ENCODE data around the gene ARAP3.

The ARAP3 gene

DNA sequence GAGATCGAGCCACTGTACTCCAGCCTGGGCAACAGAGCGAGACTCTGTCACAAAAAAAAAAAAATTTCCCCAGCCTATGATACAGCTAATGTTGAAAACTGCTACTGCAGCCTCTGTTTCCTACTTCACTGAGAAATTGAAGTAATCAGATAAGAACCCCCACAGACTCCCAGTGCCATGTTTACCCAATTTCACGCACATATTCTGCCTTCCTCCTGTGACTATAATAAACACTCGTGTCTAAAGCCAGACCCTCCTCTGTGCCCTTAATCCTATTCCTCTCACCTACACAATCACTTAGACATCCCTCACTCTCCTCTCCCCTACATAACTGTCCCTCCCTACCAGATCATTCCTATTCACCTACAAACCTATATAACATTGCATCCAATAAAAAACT is 6.4 kb downstream of the ARAP3 start:
- TF ChIP-seq, protein P1, sequence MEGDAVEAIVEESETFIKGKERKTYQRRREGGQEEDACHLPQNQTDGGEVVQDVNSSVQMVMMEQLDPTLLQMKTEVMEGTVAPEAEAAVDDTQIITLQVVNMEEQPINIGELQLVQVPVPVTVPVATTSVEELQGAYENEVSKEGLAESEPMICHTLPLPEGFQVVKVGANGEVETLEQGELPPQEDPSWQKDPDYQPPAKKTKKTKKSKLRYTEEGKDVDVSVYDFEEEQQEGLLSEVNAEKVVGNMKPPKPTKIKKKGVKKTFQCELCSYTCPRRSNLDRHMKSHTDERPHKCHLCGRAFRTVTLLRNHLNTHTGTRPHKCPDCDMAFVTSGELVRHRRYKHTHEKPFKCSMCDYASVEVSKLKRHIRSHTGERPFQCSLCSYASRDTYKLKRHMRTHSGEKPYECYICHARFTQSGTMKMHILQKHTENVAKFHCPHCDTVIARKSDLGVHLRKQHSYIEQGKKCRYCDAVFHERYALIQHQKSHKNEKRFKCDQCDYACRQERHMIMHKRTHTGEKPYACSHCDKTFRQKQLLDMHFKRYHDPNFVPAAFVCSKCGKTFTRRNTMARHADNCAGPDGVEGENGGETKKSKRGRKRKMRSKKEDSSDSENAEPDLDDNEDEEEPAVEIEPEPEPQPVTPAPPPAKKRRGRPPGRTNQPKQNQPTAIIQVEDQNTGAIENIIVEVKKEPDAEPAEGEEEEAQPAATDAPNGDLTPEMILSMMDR (IDR thresholded peaks at IDR 0.05): no peak

DNA sequence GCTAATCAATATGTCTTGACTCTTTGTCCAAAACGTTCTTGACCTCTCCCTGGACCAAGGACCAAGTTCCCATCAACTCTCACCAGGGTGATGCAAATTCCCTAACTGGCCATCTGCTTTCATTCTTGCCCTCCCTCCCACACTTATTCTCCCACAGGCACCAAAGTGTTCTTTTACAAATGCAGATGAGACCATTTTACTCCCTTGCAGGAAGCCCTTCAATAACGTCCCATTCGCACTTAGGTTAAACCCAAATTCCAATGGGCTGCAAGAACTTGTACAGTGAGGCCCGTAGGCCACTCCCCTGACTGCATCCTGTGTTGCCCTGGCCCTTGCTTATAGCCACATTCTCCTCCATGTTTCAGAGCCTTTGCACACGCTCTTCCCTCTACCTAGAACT is 7.3 kb downstream of the ARAP3 start:
- TF ChIP-seq, protein P1 (IDR thresholded peaks at IDR 0.05): no peak

DNA sequence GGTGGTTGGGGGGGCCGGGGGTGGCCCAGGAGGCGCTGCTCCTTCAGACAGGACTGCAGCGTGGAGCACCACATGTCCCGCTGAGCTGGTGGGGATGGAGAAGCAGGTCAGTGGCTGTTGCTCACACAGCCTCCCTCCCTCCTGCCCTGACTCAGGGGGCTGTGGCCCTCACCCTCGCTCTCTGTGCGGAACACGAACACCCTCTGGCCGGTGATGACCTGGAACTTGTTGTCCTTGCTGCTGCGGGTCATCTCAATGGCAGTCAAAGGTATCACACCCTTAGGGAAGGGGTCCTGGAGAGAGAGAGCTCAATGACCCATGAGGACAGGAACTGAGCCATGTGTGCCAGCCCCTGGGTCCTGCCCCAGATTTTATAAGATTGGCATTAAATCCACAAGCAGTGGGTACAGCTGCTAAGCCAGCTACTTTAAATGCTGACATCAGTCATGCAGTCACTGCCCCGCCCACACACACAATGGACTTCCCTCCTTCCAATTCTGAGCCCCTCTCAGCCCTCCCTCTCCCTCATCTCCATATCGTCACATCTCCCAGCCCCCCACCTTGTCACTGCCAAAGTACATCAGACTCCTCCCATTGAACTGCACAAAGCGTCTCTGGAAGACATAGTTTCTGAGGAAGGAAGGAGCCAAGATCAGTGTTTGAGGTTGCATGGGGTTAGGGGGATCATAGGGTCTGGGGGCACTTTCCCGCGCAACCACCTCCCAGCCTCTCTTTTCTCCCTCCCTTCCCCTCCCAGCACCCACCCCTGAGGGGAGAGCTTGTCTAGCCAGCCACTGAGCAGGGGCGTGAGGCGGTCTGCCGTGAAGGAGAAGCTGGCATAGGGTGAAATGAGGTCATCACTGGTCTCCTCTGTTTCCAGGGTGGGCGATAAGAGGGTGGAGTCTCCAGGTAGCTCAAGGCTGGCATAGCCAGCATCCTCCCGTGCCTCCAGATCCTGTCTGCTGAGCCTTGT is 8.9 kb downstream of the ARAP3 start:
- TF ChIP-seq, protein P1 (IDR thresholded peaks at IDR 0.05): no peak

DNA sequence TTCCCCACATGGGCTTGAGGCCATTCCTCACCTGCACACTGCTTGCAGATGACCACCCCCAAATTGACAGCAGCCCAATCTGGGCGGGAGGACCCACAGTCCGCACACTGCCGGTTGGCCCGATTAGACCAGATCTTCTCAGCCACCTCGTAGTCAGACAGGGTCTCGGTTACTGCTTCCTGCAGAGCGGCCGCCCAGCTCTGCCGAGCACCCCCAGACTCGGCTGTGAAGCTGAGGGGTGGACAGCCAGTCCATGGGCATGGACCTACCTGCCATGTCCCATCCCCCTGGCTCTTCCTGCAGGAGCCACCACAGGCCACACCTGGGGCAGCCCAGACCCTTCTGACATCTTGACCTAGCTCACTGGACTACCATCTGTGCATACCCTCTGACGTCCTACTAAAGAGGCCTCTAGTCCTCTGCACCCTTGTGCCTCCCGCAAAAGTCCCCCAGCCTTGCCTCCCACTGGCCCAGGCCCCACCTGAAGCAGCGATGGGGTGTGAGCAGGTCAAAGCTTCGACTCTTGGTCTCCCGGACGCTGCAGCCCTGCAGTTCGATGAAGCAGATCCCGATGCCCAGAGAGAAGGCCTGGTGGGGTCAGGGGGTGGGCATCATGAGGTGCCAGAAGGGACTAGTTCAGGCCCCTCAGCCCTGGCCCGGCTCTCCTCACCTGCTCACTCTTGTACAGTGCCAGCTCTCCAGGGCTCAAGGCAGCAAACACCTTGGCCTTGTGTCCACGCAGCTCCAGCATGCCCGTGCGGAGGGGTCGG is 9.8 kb downstream of the ARAP3 start:
- TF ChIP-seq, protein P1 (IDR thresholded peaks at IDR 0.05): no peak

DNA sequence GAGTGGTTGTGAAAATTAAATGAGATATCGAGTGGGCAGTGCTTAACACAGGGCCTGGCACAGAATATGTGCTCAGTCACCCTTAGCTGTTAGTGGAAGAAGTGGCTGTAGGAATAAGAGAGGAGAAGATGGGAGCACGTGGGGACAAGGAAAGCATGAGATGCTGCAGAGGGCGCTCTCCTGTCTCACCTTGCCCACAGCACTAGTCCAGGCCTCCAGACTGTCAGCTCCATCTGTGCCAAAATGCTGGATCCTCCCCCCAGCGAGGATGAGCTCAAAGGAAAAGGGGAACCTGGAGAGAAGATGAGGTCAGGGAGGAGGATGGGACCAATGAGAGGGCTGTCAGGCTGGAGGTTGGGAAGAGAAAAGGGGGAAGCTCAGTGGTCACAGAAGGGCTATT is 12.5 kb downstream of the ARAP3 start:
- TF ChIP-seq, protein P1 (IDR thresholded peaks at IDR 0.05): no peak

GRCh38 chr5:141668601-141669265 is 13.3 kb downstream of the ARAP3 start:
- TF ChIP-seq, protein P1 (IDR thresholded peaks at IDR 0.05): no peak
